Retinal pigment epithelial cell (primary cell): Measurements from ENCODE around the gene SH3TC2.

Experiments used
- DNase-seq: peaks from one replicate; pipeline ENCODE4 v3.0.0-alpha.2; 2010; ENCODE audit warnings: low read depth
- H3K4me3 ChIP-seq: 2 replicates; pipeline ENCODE4 v1.5.1; 2011; ENCODE audit warnings: mild to moderate bottlenecking, low read length, control low read depth, moderate library complexity
- CTCF ChIP-seq: conservative IDR thresholded peaks from 2 replicates; pipeline ENCODE4 v1.5.1; 2011; ENCODE audit warnings: low read depth, low read length, control low read depth, inconsistent platforms

Gene SH3TC2

GRCh38 chr5:149024477-149024876 lies 38.4 kb downstream of the SH3TC2 start:
- DNase-seq = no peak
- TF ChIP-seq CTCF = no peak
- no peak overlapping the region for H3K4me3 ChIP-seq

DNA sequence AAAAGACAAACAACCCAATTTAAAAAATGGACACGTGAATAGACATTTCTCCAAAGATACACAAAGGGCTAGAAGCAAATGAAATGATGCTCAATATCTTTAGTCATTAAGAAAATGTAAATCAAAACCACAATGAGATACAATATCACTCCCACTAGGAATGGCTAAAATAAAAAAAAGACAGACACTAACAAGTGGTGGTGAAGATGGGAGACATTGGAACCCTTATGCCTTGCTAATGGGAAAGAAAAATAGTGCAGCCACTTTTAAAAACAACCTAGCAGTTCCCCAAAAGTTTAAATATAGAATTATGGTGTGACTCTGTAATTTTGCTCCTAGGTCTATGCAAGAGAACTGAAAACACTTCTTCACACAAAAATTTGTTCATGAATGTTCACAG lies 40.7 kb downstream of the SH3TC2 start:
- no peak overlapping the region for H3K4me3 ChIP-seq
- no peak for TF ChIP-seq CTCF
- DNase-seq = no peak

- no peak for TF ChIP-seq CTCF
- no peak for DNase-seq
- H3K4me3 ChIP-seq = no peak overlapping the region
These were observed 43.2 kb downstream of the SH3TC2 start for GRCh38 chr5:149019679-149020078.

DNA sequence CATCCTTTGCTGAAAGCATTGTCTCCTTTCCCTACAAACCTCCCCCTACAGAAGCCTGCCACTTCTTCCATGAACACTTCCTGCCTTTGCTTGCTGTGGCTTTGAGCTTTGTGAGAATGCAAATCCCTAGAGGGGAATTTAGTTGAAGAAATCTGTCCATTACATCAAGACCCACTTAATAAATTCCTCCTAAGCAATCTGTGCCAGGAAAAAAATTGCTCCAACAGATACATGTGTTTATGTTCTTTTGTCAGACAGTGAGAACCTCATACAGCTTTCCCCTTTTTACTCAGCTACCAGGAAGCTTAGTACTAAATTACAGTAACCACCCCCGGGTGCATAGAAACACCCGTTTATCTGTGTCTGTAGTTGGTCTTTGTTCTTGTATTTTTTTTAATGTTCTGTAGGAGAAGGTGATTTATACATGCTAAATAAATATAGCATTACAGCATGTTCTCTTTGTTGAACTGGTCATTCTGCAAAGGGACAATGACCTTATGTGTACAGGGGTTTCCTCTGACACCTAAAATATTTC lies 43.9 kb downstream of the SH3TC2 start:
- DNase-seq = peak; percentile 18
- TF ChIP-seq CTCF = no peak
- no peak overlapping the region for H3K4me3 ChIP-seq

DNA sequence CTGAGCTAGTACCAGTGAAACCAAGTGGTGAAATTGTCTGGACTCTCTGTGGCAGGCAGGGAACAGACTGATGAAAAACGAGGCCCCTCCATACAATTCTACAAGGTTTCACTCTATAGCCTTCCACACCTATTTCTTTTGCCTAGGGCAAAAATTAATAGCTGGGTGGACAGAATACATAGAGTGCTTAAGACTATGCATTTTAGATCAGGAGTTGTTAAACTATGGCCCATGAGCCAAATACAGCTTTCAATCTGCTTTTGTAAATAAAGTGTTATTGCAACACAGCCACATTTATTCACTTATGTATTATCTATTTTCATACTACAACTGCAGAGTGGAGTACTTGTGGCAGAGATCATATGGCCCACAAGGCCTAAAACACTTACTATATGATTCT lies 45.2 kb downstream of the SH3TC2 start:
- H3K4me3 ChIP-seq = no peak overlapping the region
- no peak for DNase-seq
- TF ChIP-seq CTCF = no peak

- H3K4me3 ChIP-seq = no peak overlapping the region
- no peak for DNase-seq
- no peak for TF ChIP-seq CTCF
These were observed 47.3 kb downstream of the SH3TC2 start for GRCh38 chr5:149015561-149015960.

GRCh38 chr5:149015126-149015525 lies 47.7 kb downstream of the SH3TC2 start:
- no peak for DNase-seq
- H3K4me3 ChIP-seq = no peak overlapping the region
- no peak for TF ChIP-seq CTCF
